K562 (cell line): ENCODE measurements around the gene RGS9. TPM values are rescaled to one million over a fixed set of nuclear protein-coding genes. Genes with fewer than 3 reads are reported as not detected.

ENCODE experiments used
- BACH1 ChIP-seq: fragments of 200-800 bp; sonication (Bioruptor generic); IDR thresholded peaks from 2 replicates; pipeline ENCODE4 v1.6.1; 2016; ENCODE audit warnings: missing genetic modification characterization, missing compliant biosample characterization
- CREB1 ChIP-seq, 2 experiments: sonication (generic) in 1 of 2; formaldehyde crosslinking in 1 of 2; IDR thresholded peaks; 2 replicates each; pipeline versions ENCODE4 v1.6.1 to v1.8.0; 2012 to 2022; ENCODE audit warnings: inconsistent platforms in 1 of 2, mild to moderate bottlenecking in 1 of 2, missing genetic modification reagents in 1 of 2, moderate library complexity in 1 of 2
- HDAC1 ChIP-seq, 2 experiments: fragments of 450-650 bp; IDR thresholded peaks; 2 replicates each; pipeline ENCODE4 v1.6.1; 2016 to 2017; ENCODE audit warnings: inconsistent platforms in 1 of 2, mild to moderate bottlenecking in 1 of 2, moderate library complexity in 1 of 2
- MCM3 ChIP-seq: fragments of 450-650 bp; IDR thresholded peaks from 2 replicates; pipeline ENCODE4 v1.6.1; 2016
- RBM17 ChIP-seq: fragments of 200-400 bp; formaldehyde crosslinking; IDR thresholded peaks from 2 replicates; pipeline ENCODE4 v1.6.1; 2017; ENCODE audit warnings: low read depth, mild to moderate bottlenecking, low read length, borderline replicate concordance
- RBM25 ChIP-seq: fragments of 200-400 bp; formaldehyde crosslinking; IDR thresholded peaks from 2 replicates; pipeline ENCODE4 v1.6.1; 2018; ENCODE audit warnings: low read length, low read depth, moderate library complexity; ENCODE audit not compliant: severe bottlenecking
- SPI1 ChIP-seq: IDR thresholded peaks from 2 replicates; pipeline ENCODE4 v1.6.1; 2011; ENCODE audit warnings: low read depth, low read length, control low read depth, borderline replicate concordance
- polyA plus RNA-seq, 8 experiments: library from polyadenylated mRNA; depleted of rRNA in 4 of 8; stranded (reverse) in 5 of 8; unstranded in 3 of 8; fragments of >200 nt; fragmentation: Nextera tagmentation in 2 of 8; fragmentation: Illumina TruSeq in 1 of 8; extraction: Ambion mirVana in 2 of 8; extraction: Trizol in 1 of 8; gene quantifications; 2 replicates each; pipeline versions ENCODE4 v1.2.1 to v1.2.3, GENCODE V29; 2011 to 2014; ENCODE audit warnings: inconsistent platforms in 1 of 8, missing spikeins in 1 of 8
- total RNA-seq, 7 experiments: library from RNA; depleted of rRNA in 6 of 7; stranded (reverse); fragments of >200 nt in 6 of 7; fragmentation: Illumina TruSeq in 2 of 7; extraction: Trizol in 2 of 7; gene quantifications; 2 replicates each; pipeline versions ENCODE4 v1.2.1 to v1.2.3, GENCODE V29; 2011 to 2021; ENCODE audit warnings: low replicate concordance in 1 of 7
- TF ChIP-seq, protein P1 (sequence below): fragments of 250-450 bp; sonication (Bioruptor Pico); IDR thresholded peaks from 2 replicates; pipeline ENCODE4 v1.4.0; 2020
- TF ChIP-seq, protein P2 (sequence below), 2 experiments: fragments of 450-650 bp in 1 of 2; sonication (generic) in 1 of 2; formaldehyde crosslinking; conservative IDR thresholded peaks; 2 replicates each; pipeline versions ENCODE4 v1.4.0 to v1.8.1; 2020 to 2022; ENCODE audit warnings: mild to moderate bottlenecking in 1 of 2, missing genetic modification reagents in 1 of 2
- TF ChIP-seq, protein P3 (sequence below): fragments of 250-450 bp; sonication (Bioruptor Pico); IDR thresholded peaks from 2 replicates; pipeline ENCODE4 v1.4.0; 2020
- TF ChIP-seq, protein P4 (sequence below), 2 experiments: fragments of 200-800 bp in 1 of 2; sonication (Bioruptor generic) in 1 of 2; sonication (generic) in 1 of 2; formaldehyde crosslinking in 1 of 2; IDR thresholded peaks in 1 of 2; conservative IDR thresholded peaks in 1 of 2; 2 replicates each; pipeline versions ENCODE4 v1.5.0 to v1.6.1; 2016 to 2020; ENCODE audit warnings: missing compliant biosample characterization in 1 of 2, missing genetic modification characterization in 1 of 2, missing genetic modification reagents in 1 of 2
- TF ChIP-seq, protein P5 (sequence below), 2 experiments: fragments of 450-650 bp; IDR thresholded peaks; 2 replicates each; pipeline ENCODE4 v1.6.1; 2016
- TF ChIP-seq, protein P6 (sequence below): sonication (generic); formaldehyde crosslinking; IDR thresholded peaks from 2 replicates; pipeline ENCODE4 v1.9.0; 2022; ENCODE audit warnings: mild to moderate bottlenecking, missing genetic modification reagents

RGS9 gene
- total and polyA plus RNA-seq, 9 of the 15 experiments (the other 6 are each of a cell fraction or from before 2014, with no cell fraction given), result 0.18 to 1.4 (median 0.55) TPM

DNA sequence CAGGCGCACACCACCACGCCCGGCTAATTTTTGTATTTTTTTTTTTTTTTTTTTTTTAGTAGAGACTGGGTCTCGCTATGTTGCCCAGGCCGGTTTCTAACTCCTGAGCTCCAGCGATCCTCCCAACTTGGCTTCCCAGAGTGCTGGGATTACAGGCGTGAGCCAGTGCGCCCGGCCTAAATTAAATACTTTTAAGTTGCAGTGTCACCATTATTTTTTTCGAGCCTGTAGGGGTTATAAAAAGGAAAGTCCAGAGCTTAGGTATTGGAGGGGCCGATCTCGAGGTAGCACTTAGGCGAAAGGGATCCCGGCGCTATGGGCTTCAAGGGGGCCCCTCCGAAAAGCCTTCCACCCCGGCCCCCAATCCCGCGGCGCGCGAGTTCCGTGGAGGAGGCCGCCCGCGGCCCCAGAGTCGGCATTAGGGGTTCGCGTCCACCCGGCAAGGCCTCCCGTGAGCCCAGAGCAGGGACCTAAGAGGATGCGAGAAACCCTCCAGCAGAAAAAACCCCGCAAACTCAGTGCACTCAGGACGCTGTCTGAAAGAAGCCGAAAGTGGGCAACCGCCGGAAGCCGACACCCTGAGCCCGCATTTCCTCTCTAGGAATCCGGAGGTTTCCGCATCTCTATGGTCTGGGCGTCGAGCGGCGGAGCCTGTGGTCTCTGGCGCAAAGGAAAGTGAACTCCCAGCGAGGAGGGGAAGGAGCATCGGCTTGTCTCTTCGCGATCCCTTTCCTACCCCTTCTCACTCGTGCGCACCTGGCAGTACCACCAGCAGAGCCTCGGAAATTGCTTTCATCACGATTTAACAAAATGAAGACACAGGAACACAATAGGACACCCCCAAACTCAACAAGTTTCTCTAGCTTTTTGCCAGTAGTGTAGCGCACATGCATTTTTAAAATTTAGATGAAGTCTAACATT lies 14.1 kb upstream of the RGS9 start (continued):
- TF ChIP-seq, protein P1, sequence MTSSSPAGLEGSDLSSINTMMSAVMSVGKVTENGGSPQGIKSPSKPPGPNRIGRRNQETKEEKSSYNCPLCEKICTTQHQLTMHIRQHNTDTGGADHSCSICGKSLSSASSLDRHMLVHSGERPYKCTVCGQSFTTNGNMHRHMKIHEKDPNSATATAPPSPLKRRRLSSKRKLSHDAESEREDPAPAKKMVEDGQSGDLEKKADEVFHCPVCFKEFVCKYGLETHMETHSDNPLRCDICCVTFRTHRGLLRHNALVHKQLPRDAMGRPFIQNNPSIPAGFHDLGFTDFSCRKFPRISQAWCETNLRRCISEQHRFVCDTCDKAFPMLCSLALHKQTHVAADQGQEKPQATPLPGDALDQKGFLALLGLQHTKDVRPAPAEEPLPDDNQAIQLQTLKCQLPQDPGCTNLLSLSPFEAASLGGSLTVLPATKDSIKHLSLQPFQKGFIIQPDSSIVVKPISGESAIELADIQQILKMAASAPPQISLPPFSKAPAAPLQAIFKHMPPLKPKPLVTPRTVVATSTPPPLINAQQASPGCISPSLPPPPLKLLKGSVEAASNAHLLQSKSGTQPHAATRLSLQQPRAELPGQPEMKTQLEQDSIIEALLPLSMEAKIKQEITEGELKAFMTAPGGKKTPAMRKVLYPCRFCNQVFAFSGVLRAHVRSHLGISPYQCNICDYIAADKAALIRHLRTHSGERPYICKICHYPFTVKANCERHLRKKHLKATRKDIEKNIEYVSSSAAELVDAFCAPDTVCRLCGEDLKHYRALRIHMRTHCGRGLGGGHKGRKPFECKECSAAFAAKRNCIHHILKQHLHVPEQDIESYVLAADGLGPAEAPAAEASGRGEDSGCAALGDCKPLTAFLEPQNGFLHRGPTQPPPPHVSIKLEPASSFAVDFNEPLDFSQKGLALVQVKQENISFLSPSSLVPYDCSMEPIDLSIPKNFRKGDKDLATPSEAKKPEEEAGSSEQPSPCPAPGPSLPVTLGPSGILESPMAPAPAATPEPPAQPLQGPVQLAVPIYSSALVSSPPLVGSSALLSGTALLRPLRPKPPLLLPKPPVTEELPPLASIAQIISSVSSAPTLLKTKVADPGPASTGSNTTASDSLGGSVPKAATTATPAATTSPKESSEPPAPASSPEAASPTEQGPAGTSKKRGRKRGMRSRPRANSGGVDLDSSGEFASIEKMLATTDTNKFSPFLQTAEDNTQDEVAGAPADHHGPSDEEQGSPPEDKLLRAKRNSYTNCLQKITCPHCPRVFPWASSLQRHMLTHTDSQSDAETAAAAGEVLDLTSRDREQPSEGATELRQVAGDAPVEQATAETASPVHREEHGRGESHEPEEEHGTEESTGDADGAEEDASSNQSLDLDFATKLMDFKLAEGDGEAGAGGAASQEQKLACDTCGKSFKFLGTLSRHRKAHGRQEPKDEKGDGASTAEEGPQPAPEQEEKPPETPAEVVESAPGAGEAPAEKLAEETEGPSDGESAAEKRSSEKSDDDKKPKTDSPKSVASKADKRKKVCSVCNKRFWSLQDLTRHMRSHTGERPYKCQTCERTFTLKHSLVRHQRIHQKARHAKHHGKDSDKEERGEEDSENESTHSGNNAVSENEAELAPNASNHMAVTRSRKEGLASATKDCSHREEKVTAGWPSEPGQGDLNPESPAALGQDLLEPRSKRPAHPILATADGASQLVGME, result no peak
- no peak for TF ChIP-seq RBM25
- TF ChIP-seq BACH1, result no peak
- TF ChIP-seq HDAC1 (IDR thresholded peaks at IDR 0.05), result 0 out of 4 replicates have a peak, but pooled peaks of 1 of the 2 experiments have one; percentile 27
- TF ChIP-seq CREB1 (IDR thresholded peaks at IDR 0.05), result peak; percentile 45
- no peak for TF ChIP-seq CREB1 (CRISPR knock-in tag; IDR thresholded peaks at IDR 0.05)
- TF ChIP-seq, protein P2, sequence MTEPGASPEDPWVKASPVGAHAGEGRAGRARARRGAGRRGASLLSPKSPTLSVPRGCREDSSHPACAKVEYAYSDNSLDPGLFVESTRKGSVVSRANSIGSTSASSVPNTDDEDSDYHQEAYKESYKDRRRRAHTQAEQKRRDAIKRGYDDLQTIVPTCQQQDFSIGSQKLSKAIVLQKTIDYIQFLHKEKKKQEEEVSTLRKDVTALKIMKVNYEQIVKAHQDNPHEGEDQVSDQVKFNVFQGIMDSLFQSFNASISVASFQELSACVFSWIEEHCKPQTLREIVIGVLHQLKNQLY (CRISPR knock-in tag; conservative IDR thresholded peaks at IDR 0.05), result no peak
- TF ChIP-seq, protein P3, sequence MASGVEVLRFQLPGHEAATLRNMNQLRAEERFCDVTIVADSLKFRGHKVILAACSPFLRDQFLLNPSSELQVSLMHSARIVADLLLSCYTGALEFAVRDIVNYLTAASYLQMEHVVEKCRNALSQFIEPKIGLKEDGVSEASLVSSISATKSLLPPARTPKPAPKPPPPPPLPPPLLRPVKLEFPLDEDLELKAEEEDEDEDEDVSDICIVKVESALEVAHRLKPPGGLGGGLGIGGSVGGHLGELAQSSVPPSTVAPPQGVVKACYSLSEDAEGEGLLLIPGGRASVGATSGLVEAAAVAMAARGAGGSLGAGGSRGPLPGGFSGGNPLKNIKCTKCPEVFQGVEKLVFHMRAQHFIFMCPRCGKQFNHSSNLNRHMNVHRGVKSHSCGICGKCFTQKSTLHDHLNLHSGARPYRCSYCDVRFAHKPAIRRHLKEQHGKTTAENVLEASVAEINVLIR (CRISPR knock-in tag), result 0 out of 2 replicates have a peak, but pooled peaks have one; percentile 18
- TF ChIP-seq, protein P4, sequence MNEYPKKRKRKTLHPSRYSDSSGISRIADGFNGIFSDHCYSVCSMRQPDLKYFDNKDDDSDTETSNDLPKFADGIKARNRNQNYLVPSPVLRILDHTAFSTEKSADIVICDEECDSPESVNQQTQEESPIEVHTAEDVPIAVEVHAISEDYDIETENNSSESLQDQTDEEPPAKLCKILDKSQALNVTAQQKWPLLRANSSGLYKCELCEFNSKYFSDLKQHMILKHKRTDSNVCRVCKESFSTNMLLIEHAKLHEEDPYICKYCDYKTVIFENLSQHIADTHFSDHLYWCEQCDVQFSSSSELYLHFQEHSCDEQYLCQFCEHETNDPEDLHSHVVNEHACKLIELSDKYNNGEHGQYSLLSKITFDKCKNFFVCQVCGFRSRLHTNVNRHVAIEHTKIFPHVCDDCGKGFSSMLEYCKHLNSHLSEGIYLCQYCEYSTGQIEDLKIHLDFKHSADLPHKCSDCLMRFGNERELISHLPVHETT (CRISPR knock-in tag; conservative IDR thresholded peaks at IDR 0.05 in 1 of 2, IDR thresholded peaks at IDR 0.05 in 1 of 2), result peak in 1 of 2 experiments; percentile 66; a peak in 2 of 4 replicates
- TF ChIP-seq, protein P5, sequence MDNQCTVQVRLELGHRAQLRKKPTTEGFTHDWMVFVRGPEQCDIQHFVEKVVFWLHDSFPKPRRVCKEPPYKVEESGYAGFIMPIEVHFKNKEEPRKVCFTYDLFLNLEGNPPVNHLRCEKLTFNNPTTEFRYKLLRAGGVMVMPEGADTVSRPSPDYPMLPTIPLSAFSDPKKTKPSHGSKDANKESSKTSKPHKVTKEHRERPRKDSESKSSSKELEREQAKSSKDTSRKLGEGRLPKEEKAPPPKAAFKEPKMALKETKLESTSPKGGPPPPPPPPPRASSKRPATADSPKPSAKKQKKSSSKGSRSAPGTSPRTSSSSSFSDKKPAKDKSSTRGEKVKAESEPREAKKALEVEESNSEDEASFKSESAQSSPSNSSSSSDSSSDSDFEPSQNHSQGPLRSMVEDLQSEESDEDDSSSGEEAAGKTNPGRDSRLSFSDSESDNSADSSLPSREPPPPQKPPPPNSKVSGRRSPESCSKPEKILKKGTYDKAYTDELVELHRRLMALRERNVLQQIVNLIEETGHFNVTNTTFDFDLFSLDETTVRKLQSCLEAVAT (IDR thresholded peaks at IDR 0.05), result peak in 1 of 2 experiments; percentile 42; a peak in 1 of 4 replicates
- TF ChIP-seq RBM17, result no peak
- TF ChIP-seq SPI1, result peak; percentile 57
- TF ChIP-seq MCM3, result no peak
- TF ChIP-seq, protein P6, sequence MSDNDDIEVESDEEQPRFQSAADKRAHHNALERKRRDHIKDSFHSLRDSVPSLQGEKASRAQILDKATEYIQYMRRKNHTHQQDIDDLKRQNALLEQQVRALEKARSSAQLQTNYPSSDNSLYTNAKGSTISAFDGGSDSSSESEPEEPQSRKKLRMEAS, result peak; percentile 35
